ENCODE results near the gene ZBTB45. TPM values are rescaled to one million over a fixed set of nuclear protein-coding genes. Genes with fewer than 3 reads are reported as not detected.
A peak's percentile ranks its signal among the peaks of the same experiment; 100 is the strongest.

ZBTB45 gene
- total RNA-seq, 1 donor from 2014 or later: 3.5 TPM

GRCh38 chr19:58538257-58539168, 18.9 kb upstream of the ZBTB45 start:
- DNase-seq (ENCODE audit: low read depth in 2 of 2): peak in 1 of 2 donors; percentile 69

GRCh38 chr19:58536852-58537798, 17.5 kb upstream of the ZBTB45 start:
- no peak for DNase-seq (ENCODE audit: low read depth in 2 of 2)

GRCh38 chr19:58535857-58536256, 16.2 kb upstream of the ZBTB45 start:
- DNase-seq (ENCODE audit: low read depth in 2 of 2): no peak

GRCh38 chr19:58531034-58531840, 11.6 kb upstream of the ZBTB45 start:
- no peak for DNase-seq (ENCODE audit: low read depth in 2 of 2)

GRCh38 chr19:58529405-58529804, 9.8 kb upstream of the ZBTB45 start:
- DNase-seq (ENCODE audit: low read depth in 2 of 2): no peak

- no peak for DNase-seq (ENCODE audit: low read depth in 2 of 2)
Observed at GRCh38 chr19:58522709-58523108, 3.1 kb upstream of the ZBTB45 start.

- DNase-seq (ENCODE audit: low read depth in 2 of 2): no peak
Observed at GRCh38 chr19:58521651-58522050, 2.0 kb upstream of the ZBTB45 start.

- no peak for DNase-seq (ENCODE audit: low read depth in 2 of 2)
Observed at GRCh38 chr19:58520257-58520599, 618 bp upstream of the ZBTB45 start.

GRCh38 chr19:58519087-58519354, 589 bp downstream of the ZBTB45 start:
- DNase-seq (ENCODE audit: low read depth in 2 of 2): peak; percentile 63 to 84

- no peak for DNase-seq (ENCODE audit: low read depth in 2 of 2)
Observed at GRCh38 chr19:58518256-58519086, 1.1 kb downstream of the ZBTB45 start.

- DNase-seq (ENCODE audit: low read depth in 2 of 2): no peak
Observed at GRCh38 chr19:58516964-58517833, 2.4 kb downstream of the ZBTB45 start.

- no peak for DNase-seq (ENCODE audit: low read depth in 2 of 2)
Observed at GRCh38 chr19:58516246-58516836, 3.3 kb downstream of the ZBTB45 start.

- no peak for DNase-seq (ENCODE audit: low read depth in 2 of 2)
Observed at GRCh38 chr19:58515259-58515658, 4.4 kb downstream of the ZBTB45 start.

GRCh38 chr19:58514564-58515022, 5.0 kb downstream of the ZBTB45 start:
- DNase-seq (ENCODE audit: low read depth in 2 of 2): no peak

GRCh38 chr19:58513694-58514563, 5.7 kb downstream of the ZBTB45 start:
- peak; percentile 65 to 90 for DNase-seq (ENCODE audit: low read depth in 2 of 2)

GRCh38 chr19:58513213-58513693, 6.4 kb downstream of the ZBTB45 start:
- no peak for DNase-seq (ENCODE audit: low read depth in 2 of 2)

GRCh38 chr19:58511353-58512208, 8.0 kb downstream of the ZBTB45 start, which contains the start of gene SLC27A5:
SLC27A5 (minus strand) TSS chr19:58511992; CDS start chr19:58511955, 37 bp downstream.
- DNase-seq (ENCODE audit: low read depth in 2 of 2): no peak
